Astrocyte (in vitro differentiated cells and primary cell): ENCODE data around the gene SLC12A3. TPM values are rescaled to one million over a fixed set of nuclear protein-coding genes. Genes with fewer than 3 reads are reported as not detected.

Source experiments
- DNase-seq: peaks from one replicate; pipeline ENCODE4 v3.0.0-alpha.2; 2010; ENCODE audit warnings: low read depth
- FAIRE-seq: peaks from 2 replicates; lab custom pipeline; 2011; peaks lifted over from hg19 to GRCh38; lab: Jason Lieb, UNC
- H2AFZ ChIP-seq: 2 replicates; pipeline ENCODE4 v1.6.0; 2012; ENCODE audit warnings: low read depth, low read length, inconsistent platforms
- H3K27ac ChIP-seq: 2 replicates; pipeline ENCODE4 v1.5.1; 2011; ENCODE audit warnings: low read depth, low read length, inconsistent platforms
- H3K27me3 ChIP-seq: 2 replicates; pipeline ENCODE4 v1.6.0; 2011; ENCODE audit warnings: low read length, inconsistent platforms; ENCODE audit not compliant: insufficient read depth
- H3K36me3 ChIP-seq: 2 replicates; pipeline ENCODE4 v1.5.1; 2011; ENCODE audit warnings: low read length, inconsistent platforms; ENCODE audit not compliant: insufficient read depth
- H3K4me1 ChIP-seq: 2 replicates; pipeline ENCODE4 v1.5.1; 2011; ENCODE audit warnings: low read length, inconsistent platforms; ENCODE audit not compliant: insufficient read depth
- H3K4me2 ChIP-seq: 2 replicates; pipeline ENCODE4 v1.6.0; 2012; ENCODE audit warnings: low read length, inconsistent platforms
- H3K4me3 ChIP-seq: 2 replicates; pipeline ENCODE4 v1.5.1; 2011; ENCODE audit warnings: low read depth, mild to moderate bottlenecking, low read length, inconsistent platforms; ENCODE audit not compliant: insufficient read depth
- H3K79me2 ChIP-seq: 2 replicates; pipeline ENCODE4 v1.6.0; 2012; ENCODE audit warnings: mild to moderate bottlenecking, low read length, inconsistent platforms; ENCODE audit not compliant: insufficient read depth
- H3K9ac ChIP-seq: 2 replicates; pipeline ENCODE4 v1.6.0; 2012; ENCODE audit warnings: mild to moderate bottlenecking, low read length, inconsistent platforms
- H3K9me3 ChIP-seq: 2 replicates; pipeline ENCODE4 v1.5.1; 2012; ENCODE audit warnings: low read depth, mild to moderate bottlenecking, low read length, inconsistent platforms; ENCODE audit not compliant: insufficient read depth
- H4K20me1 ChIP-seq: 2 replicates; pipeline ENCODE4 v1.6.0; 2012; ENCODE audit warnings: low read length, inconsistent platforms; ENCODE audit not compliant: insufficient read depth
- H3K27ac Mint-ChIP-seq: one replicate; pipeline ENCODE4 v1.8.0; 2021; ENCODE audit warnings: mild to moderate bottlenecking, mixed read lengths; ENCODE audit not compliant: unreplicated experiment
- H3K27me3 Mint-ChIP-seq: one replicate; pipeline ENCODE4 v1.8.0; 2021; ENCODE audit warnings: low read depth, mixed read lengths; ENCODE audit not compliant: unreplicated experiment
- H3K36me3 Mint-ChIP-seq: one replicate; pipeline ENCODE4 v1.8.0; 2021; ENCODE audit warnings: low read depth, mixed read lengths; ENCODE audit not compliant: unreplicated experiment
- H3K4me1 Mint-ChIP-seq: one replicate; pipeline ENCODE4 v1.8.0; 2021; ENCODE audit warnings: low read depth, mixed read lengths; ENCODE audit not compliant: unreplicated experiment
- H3K4me3 Mint-ChIP-seq: one replicate; pipeline ENCODE4 v1.8.0; 2021; ENCODE audit warnings: mild to moderate bottlenecking, moderate library complexity, mixed read lengths; ENCODE audit not compliant: unreplicated experiment
- H3K9me3 Mint-ChIP-seq: one replicate; pipeline ENCODE4 v1.8.0; 2021; ENCODE audit warnings: mild to moderate bottlenecking, mixed read lengths; ENCODE audit not compliant: unreplicated experiment
- EZH2 ChIP-seq: IDR thresholded peaks from 2 replicates; pipeline ENCODE4 v1.6.1; 2012; ENCODE audit warnings: mild to moderate bottlenecking, low read length, inconsistent platforms; ENCODE audit not compliant: insufficient read depth
- total RNA-seq: library from RNA; stranded (reverse); gene quantifications from 2 replicates; pipeline ENCODE4 v1.2.1, GENCODE V29; 2021
- TF ChIP-seq, protein P1 (sequence below): IDR thresholded peaks from 2 replicates; pipeline ENCODE4 v1.5.1; 2011; ENCODE audit warnings: low read depth, mild to moderate bottlenecking, inconsistent platforms, low read length, moderate library complexity; ENCODE audit not compliant: insufficient read depth

Gene SLC12A3
- total RNA-seq, 1 donor from 2014 or later, result 0.18 TPM

DNA sequence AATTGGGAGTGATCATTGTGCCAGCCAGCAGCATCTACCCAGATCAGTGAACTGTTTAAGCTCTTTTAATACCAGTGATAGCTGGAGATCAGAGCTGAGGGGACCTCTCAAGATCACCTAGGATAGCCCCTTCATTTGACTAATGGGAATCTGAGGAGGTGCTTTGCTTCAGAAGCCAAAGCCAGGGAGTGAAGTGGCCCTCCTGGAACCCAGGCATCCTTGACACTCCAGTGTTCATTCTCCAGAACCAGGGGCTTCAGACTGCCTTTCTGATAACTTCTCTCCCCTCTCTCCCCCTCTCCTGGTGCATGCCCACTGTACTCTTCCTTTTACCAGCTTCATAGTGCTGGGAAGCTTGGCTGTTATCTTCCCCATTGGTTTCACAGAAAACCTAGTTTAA is 48.0 kb upstream of the SLC12A3 start:
- Histone ChIP-seq H3K4me1 (peaks cover 19% of the 10 kb centered on the region), H3K9ac (no peak overlapping the region), H3K27me3 (no peaks in the 10 kb centered on the region), H3K9me3 (no peaks in the 10 kb centered on the region), H3K36me3 (no peaks in the 10 kb centered on the region), H3K4me2 (no peak overlapping the region), H3K4me3 (no peak overlapping the region), H3K79me2 (peaks cover 9% of the 10 kb centered on the region), H3K27ac (no peak overlapping the region), H2AFZ (no peak overlapping the region), H4K20me1 (peaks cover 16% of the 10 kb centered on the region)
- H3K4me1 Mint-ChIP-seq, result peaks cover 34% of the 10 kb centered on the region
- DNase-seq (no peak), FAIRE-seq (no peak)
- H3K9me3 Mint-ChIP-seq, result no peaks in the 10 kb centered on the region
- no peak overlapping the region for H3K27ac Mint-ChIP-seq
- H3K36me3 Mint-ChIP-seq, result peaks cover 10% of the 10 kb centered on the region
- TF ChIP-seq, protein P1, sequence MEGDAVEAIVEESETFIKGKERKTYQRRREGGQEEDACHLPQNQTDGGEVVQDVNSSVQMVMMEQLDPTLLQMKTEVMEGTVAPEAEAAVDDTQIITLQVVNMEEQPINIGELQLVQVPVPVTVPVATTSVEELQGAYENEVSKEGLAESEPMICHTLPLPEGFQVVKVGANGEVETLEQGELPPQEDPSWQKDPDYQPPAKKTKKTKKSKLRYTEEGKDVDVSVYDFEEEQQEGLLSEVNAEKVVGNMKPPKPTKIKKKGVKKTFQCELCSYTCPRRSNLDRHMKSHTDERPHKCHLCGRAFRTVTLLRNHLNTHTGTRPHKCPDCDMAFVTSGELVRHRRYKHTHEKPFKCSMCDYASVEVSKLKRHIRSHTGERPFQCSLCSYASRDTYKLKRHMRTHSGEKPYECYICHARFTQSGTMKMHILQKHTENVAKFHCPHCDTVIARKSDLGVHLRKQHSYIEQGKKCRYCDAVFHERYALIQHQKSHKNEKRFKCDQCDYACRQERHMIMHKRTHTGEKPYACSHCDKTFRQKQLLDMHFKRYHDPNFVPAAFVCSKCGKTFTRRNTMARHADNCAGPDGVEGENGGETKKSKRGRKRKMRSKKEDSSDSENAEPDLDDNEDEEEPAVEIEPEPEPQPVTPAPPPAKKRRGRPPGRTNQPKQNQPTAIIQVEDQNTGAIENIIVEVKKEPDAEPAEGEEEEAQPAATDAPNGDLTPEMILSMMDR, result no peak
- no peak for TF ChIP-seq EZH2
- H3K4me3 Mint-ChIP-seq, result no peak overlapping the region
- H3K27me3 Mint-ChIP-seq, result no peaks in the 10 kb centered on the region

DNA sequence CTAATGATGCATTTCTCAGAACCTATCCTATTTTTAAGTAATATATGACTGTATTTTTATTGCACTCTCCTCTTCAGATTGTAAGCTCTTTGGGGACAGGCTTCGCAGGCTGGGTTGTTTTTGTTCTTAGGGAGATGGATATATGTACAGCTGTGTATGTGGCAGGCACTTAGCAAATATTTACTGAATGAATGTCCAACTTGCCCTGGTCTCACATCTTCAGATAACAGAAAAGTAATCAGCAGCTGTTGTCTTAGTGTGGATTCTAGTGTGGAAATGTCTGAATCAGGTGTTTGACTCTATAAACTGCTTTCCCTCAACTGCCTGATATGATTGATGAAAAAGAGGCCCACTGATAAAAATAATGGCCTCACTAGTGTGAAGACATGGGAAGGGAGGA is 47.1 kb upstream of the SLC12A3 start:
- no peaks in the 10 kb centered on the region for H3K9me3 Mint-ChIP-seq
- Histone ChIP-seq H3K4me3 (no peak overlapping the region), H3K27ac (no peak overlapping the region), H3K4me1 (peaks cover 14% of the 10 kb centered on the region), H3K36me3 (peaks cover 3% of the 10 kb centered on the region), H3K9ac (no peak overlapping the region), H3K4me2 (no peak overlapping the region), H3K9me3 (no peaks in the 10 kb centered on the region), H3K27me3 (no peaks in the 10 kb centered on the region), H4K20me1 (peaks cover 16% of the 10 kb centered on the region), H3K79me2 (peaks cover 9% of the 10 kb centered on the region), H2AFZ (no peak overlapping the region)
- DNase-seq (no peak), FAIRE-seq (no peak)
- no peak overlapping the region for H3K4me3 Mint-ChIP-seq
- no peaks in the 10 kb centered on the region for H3K27me3 Mint-ChIP-seq
- H3K36me3 Mint-ChIP-seq, result peaks cover 10% of the 10 kb centered on the region
- TF ChIP-seq EZH2, result no peak
- TF ChIP-seq, protein P1, result no peak
- no peak overlapping the region for H3K27ac Mint-ChIP-seq
- H3K4me1 Mint-ChIP-seq, result peaks cover 26% of the 10 kb centered on the region

DNA sequence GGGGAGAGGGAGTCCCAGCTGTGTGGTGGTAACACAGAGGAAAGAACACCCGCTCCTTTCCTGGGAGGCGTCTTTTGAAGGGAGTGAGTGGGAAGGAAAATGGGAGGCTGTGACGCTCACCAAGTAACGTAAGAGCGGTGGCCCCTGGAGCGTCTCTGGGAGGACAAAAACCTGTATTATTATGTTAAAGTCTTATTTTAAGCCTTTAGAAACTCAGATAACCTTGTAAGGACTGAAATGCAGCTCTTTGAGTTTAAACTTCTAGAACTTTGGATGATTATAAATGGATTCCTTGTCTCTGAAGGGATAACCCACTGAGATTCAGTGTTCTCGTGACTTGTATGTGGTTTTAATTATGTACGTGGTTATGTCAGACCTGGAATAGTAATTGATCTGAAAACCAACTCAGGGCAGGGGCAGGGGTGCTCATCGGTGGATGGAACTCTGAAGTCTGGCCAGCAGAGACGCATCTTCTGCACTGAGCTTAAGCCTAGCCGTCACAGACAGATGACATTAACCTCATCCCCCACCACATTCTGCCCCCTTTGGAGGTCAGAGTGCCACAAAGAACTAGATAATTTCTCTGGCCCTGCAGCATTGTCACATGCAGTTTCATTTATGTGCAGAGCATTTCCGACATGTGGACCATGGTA is 41.8 kb upstream of the SLC12A3 start:
- H3K36me3 Mint-ChIP-seq, result peaks cover 10% of the 10 kb centered on the region
- Histone ChIP-seq H2AFZ (no peak overlapping the region), H3K27ac (no peak overlapping the region), H3K9me3 (no peaks in the 10 kb centered on the region), H3K36me3 (peaks cover 15% of the 10 kb centered on the region), H4K20me1 (no peaks in the 10 kb centered on the region), H3K4me1 (no peaks in the 10 kb centered on the region), H3K9ac (no peak overlapping the region), H3K79me2 (no peaks in the 10 kb centered on the region), H3K4me3 (no peak overlapping the region), H3K4me2 (no peak overlapping the region), H3K27me3 (no peaks in the 10 kb centered on the region)
- H3K9me3 Mint-ChIP-seq, result no peaks in the 10 kb centered on the region
- TF ChIP-seq, protein P1, result no peak
- TF ChIP-seq EZH2, result no peak
- FAIRE-seq (no peak), DNase-seq (no peak)
- no peak overlapping the region for H3K27ac Mint-ChIP-seq
- no peaks in the 10 kb centered on the region for H3K27me3 Mint-ChIP-seq
- no peak overlapping the region for H3K4me3 Mint-ChIP-seq
- no peaks in the 10 kb centered on the region for H3K4me1 Mint-ChIP-seq
